Activated gamma-delta T cell treated with anti-CD3 and anti-CD28 coated beads, Interleukin-2, amount 50 U/mL, for 16 hours (primary cell): ENCODE measurements around the gene RPL31.

Source experiments
- DNase-seq: peaks from one replicate; pipeline ENCODE4 v3.0.0-alpha.2; 2020; ENCODE audit warnings: low read depth

RPL31 gene

DNA sequence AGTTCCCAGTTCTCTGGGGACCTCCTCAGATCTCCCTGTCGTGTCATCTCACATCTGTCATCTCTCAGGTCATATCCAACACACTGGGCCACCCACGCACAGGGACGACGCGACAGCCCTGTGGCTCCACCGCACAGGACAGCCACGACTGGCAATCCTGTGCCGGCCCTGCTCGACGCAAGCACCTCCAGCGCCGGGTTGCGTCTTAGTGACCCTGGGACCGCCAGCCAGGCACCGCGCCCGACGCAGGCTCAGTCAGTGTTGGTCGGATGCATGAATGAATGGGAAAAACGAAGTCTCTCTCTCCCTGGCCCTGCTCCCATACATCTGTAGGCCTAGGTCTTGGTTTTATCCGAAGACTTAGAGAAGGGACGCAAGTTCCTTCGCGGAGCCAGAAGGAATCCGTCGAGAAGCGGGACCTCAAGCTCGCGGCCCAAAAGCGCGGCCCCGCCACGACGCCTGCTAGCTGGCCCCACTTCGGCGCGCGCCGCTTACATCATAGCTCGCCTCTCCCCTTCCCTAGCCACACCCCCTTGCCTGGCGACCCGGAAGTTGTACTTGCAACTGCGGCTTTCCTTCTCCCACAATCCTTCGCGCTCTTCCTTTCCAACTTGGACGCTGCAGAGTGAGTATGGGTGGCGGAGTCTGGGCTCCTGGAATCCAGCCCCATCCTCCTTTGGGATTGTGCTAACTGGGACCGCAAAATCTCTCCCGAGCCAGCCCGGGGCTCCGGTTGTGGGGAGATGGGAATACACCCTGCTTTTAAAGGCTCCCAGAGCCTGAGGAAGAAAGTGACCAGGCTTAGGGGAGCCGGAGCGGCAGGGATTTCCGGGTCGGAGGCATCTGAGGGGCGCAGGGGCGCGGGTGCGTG is at the start of gene RPL31:
RPL31 (plus strand) TSS at position 599 of the 871 bp plus-strand sequence. CDS start 413 bp downstream, outside the sequence.
- peak; percentile 93 for DNase-seq

DNA sequence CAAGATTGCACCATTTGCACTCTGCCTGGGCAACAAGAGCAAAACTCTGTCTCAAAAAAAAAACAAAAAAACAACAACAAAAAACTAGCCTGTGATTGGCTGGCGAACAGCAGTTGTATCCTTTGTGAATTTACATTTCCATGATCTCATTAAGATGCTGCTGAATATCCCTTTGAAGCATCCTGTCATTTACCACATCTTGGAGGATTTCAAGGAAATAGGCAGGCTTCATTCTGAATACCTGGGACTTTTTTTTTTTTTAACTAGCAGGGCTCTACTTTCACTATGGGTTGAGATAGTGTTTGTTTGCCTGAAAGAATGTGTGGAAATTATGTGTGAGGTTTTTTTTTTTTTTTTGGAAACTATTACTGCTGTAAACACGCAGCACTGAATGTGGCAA is 49.6 kb upstream of the RPL31 start:
- no peak for DNase-seq

DNA sequence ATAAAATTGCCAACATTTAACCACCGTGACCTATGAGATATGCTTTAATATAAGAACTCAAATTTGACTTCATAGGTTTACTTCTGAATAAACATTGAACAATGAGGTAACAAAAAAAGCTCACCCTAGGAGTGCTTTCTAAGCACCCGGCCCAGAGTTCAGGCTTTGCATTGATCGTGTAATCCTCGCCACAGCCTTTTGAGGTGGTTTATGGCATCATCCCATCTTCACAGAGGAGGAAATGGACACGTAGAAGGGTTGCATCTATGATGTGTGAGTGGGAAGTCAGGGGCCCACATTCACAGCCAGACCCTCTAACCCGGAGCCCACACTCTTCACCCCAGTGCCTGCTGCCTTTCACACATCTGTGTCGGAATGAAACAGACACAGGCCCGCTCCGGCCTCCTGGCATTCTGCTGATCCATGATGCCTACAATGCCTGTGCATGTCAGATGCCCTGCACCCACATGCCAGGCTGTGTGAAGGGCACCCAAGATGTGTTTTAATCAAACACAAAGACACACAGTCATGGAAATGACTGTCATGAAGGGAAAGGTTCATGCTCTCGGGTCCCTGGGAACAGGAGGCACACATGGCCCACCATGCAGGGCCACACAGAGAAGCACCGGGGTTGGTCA is 48.6 kb upstream of the RPL31 start:
- no peak for DNase-seq

DNA sequence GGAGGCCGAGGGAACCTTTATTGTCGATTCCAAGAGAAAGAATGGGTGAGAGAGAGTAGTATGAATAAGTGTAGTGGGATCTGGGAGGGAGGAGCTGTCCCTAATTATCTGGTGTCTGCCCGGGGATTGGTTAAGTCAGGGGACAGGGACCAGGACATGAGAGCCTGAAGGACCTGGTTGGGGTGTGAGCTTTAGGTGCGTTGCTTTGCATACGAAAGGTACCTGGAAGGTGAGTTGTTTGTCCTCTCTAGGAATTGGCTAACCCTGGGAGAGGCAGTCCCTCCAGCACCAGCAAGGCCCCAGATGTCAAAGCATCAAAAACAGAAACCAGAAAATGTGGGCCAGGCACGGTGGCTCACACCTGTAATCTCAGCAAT is 48.1 kb upstream of the RPL31 start:
- DNase-seq, result no peak

DNA sequence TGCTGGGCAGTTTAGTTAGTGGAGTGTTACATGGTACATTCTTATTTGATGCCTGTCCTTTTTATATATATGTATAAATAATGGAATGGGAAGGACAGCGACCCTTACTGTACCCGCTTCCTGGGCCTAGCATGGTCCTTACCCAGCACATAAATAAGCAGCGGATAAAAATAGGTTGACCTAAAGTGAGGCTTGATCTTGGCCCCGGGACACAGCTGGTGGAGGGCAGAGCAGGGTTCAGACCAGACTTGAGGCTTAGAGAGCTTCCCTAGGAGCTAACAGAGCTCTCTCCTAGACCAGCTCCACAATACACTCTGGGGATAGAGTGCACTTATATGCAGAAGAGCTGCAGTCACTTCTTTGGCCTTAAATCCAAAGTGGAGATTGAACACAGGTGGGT is 46.9 kb upstream of the RPL31 start:
- DNase-seq, result no peak

DNA sequence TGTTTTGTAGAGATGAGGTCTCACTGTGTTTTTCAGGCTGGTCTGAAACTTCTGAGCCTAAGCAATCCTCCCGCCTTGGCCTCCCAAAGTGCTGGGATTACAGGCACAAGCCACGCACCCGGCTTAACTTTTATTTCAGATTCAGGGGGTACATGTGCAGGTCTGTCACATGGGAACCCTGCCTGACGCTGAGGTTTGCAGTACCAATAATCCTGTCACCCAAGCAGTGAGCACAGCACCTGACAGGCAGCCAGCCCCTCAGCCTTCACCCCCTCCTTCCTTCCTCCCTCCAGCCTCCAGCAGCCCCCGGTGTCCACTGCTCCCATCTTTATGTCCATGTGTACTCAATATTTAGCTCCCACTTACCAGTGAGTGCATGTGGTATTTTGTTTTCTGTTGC is 46.0 kb upstream of the RPL31 start:
- no peak for DNase-seq

DNA sequence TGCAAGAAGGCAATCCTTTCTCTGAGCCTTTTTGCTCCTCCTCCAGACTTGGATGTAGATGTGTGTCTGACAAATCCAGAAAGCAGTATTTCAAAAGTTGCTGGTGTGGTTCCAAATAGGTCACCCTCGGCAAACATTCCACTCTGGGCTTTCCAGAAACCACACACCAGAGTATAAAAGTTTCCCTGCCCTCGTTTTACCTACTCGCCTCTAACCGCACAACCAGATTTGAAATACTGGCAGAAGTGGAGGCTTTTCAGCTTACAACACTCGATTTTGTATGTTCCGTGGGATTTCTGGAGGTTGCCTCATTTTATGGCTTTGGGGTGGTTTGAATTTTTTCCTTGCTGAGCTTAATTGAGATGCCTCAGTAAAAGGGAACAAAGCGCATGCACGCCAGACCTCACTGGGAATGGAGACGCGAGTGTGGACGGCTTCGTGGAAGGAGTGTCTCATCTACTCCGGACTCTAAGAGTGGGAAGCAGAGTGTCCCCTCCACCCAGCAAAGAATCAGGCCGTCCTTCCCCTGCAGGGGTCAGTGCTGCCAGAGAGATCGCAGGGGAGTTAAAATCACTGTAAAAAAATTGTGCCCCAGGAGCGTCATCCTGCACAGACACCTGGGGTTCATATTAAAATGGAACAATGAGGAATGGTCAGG is 44.0 kb upstream of the RPL31 start:
- DNase-seq, result no peak

DNA sequence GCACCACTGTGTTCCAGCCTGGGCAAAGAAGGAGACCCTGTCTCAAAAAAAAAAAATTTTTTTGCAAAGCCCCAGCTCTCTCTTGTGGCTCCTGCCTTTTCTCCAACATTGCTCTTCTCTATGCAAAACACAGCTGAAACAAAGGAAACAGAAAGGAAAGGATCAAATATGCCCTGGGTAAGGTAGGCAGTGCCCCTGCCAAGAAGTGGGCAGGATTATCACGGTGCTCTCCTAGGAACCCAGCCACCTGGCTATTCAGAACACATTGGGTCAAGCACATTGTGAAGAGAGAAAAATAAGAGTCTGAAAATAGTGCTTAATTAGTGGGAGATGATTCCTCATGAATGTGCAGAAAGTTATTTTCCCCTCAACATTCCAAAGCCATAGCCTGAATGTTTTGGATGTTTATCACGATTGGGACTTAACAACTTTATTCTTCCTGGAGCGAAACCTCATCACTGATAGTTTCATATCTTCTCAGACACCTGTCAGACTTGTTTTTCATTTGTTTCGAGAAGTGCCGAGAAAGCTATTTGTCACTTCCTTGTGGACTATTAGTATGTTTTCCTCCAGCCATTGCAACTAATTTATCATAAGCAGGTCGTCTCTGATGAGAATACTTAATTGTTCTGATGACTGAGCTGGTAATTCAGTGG is 42.7 kb upstream of the RPL31 start:
- DNase-seq, result no peak

DNA sequence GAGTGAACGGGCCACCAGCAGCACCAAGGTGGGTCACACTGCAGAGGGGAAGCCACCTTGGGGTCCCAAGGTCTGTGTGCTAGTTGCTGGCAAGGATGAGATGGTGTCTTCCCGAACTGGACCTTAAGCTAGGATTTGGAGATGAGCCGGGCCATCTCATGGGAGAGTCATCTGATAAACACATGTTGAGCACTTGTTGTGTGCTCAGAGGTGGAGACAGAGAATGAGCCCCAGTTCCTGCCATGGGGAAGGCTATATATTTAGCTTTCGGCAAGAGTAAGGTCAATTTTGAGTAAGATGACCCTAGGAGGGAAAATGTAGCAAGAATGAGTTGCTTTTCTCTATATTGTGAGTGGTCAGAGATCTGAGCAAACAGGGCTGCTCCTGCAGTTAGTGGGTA is 41.4 kb upstream of the RPL31 start:
- DNase-seq, result no peak

DNA sequence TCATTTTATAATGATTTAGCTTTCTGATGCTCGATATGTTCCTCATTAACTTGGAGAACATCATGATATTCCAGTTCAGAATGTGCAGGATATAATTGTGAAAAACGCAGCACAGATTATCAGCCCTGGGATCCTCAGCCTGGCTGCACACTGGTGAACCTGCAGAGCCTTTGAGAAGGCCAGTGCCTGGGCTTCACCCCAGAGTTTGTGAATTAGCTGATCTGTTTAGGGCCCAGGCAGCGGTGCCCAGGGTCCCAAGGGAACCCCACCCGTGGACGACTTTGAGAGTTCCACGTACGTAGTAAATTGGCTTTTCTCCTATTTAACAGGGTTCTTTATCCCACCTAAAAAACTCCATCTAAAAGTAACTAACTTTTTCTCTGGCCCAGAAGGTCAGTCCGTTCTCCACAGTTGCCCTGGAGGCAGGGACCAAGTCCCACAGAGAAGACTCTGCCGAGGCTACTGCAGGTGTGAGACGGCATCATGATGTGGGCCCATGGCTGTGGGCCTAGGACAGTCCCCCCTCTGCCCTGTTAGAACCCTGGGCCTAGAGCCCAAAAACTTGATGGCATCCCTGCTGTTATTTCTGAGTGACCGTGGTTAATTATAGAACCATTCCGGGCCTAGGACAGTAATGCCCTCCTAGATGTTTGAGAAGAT is 39.6 kb upstream of the RPL31 start:
- no peak for DNase-seq

DNA sequence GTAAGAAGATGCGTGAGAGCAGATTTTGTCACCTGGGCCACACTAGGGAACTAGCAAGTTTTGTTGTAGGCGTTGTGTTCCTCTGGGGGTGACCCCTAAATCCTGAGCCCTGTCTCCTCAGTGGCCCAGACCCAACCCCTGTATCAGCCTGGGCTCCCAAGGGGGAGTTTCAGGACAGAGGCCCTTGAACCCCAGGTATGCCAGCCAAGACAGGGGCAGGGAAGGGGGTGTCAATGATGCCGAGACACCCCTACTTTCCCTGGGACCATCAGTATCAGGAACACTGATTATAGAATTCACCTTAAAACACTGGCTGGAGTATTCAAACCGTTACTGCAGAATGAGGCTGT is 39.1 kb upstream of the RPL31 start:
- no peak for DNase-seq

DNA sequence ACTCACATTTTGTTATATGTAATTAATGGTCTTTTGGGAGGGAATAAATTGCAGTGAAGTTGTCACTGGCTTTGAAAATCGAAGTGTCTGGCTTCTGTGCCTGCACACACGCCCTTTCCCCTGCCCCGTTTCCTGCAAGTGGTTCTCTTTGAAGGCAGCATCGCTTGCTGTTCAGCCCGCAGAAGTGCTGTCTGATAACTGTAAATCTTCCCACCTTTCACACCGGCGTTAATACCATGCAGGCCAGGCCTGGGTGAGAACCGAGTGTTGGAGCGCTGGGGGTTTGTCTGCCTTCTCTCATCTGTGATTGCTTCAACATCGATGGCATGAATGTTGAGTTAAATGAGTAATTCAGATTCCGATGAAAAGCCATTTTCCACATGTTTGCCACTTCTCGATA is 37.9 kb upstream of the RPL31 start:
- DNase-seq, result no peak

DNA sequence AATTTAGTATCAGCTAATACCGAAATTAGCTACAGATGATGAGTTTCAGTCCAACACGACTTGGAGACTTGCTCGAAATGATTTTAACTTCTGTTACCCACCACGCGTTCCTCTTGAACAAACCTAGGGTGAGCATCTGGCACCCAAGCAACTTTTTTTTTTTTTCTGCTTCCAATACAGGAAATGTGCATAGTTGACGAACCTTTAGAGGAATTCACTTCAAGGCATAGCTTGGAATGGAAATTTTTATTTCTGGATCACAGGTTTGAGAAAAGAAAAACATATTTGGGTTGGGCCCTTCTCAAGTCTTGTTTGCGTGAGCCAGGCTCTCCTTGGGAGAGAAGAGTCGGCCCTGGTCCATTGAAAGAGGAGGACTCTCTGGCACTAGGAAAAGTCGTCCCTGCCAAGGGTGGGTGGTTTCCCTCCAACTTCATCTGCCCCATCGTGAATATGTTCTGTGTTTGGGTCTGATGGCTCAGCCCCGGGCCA is 37.4 kb upstream of the RPL31 start:
- no peak for DNase-seq

DNA sequence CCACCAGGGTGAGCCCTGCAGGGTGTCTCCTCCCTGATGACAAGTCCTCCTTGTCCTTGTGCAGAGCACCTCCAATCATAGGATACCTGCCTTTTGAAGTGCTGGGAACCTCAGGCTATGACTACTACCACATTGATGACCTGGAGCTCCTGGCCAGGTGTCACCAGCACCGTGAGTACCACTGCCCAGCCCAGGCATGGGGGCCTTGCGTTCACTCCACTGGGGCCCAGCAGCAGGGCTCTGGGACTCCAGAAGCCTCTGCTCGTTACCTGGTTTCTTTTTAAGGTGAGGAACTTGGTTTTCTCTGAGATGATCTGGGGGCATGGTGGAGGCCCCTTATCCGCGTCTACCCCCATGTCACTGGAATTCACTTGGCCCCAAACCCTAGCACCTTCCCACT is 36.5 kb upstream of the RPL31 start:
- DNase-seq, result no peak

DNA sequence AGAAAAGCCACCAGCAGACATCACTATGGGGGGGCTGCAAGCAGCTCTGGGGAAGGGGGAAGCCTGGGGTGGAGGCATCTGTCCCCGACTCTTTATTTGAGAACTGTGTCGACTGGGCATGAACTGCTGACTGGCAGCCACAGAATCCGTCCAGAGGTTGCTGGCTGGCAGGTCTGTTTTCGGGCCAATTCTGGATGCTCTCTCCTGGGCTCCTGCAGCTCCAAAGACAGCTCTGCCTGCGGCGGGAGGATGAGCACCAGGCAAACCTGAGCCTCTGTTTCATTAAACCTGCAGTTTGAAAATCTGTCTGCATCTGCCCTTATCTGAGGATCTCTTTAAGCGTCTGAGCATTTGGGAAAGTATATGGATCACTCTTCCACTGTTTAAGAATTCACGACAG is 34.4 kb upstream of the RPL31 start:
- DNase-seq, result no peak

DNA sequence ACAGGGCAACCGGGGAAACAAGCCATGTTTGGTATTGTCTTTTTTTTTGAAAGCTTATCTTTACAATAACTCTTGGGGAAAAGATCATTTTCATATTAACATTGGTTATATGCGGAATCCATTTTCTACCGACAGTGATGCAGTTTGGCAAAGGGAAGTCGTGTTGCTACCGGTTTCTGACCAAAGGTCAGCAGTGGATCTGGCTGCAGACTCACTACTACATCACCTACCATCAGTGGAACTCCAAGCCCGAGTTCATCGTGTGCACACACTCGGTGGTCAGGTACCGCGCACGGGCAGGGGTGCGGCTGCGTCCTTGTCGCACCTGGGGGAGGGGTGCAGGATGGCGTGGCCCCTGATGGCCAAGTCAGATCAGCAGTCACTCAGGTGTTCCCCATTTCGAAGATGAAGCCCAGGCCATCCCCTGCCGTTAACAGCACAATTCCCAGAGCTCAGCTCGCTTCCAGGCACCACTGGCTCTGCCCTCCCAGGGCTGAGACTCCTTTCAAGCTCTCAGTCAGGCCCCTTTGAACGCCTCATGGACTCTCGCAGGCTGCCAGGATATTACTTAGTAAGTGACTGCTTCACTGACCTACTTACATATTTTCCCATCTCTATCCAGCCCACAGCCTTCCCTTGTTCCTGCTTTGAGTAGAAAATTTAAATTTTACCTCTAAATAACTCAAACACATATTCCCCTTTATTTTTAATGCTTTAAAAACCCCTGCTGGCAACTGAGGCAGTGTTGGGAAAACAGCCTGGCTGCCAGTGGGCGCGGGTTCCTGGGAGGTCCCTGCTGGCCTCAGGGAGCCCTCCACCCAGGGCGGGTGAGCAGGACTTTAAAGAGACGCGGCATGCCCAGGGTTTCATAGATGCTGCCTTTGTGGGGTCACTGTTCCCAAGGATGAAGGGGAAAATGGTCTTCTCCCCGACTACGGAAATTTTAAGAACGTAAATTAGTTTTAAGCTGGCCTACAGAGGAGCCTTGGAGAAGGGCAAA is 33.6 kb upstream of the RPL31 start:
- no peak for DNase-seq

DNA sequence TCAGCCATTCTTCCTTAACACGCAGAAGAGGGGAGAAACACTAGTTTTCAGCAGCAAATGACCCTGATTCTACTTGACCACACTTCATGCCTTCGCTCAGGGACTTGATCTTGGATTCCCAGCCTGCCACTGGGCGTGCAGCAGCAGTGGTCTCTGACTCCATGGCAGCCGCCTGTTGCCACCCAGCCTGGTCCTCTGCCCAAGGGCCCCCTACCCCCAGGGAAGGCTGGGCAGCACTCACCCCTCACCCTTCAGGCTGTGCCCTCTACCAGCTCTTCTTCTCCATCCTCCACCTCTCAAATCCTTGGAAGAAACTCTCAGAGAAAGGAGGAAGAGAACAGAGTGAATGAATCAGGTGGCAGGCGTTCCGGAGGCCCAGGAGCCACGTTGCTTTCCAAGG is 32.1 kb upstream of the RPL31 start:
- no peak for DNase-seq

DNA sequence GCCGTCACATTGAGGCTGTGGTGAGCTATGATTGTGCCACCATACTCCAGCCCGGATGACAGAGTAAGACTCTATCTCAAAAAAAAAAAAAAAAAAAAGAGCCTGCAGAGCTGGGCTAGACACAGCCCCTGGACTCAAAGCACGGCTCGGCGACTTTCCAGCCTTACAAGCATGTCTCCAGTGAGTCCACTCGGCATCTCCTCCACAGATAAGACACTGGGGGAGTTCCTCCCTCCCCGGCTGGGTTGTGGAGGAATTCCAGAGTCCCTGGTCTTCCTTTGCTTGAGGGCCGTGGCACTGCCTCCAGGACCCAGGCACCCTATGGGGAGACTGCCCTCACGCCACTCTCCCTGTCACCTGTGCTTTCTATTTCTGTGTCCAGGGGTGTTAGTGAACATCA is 30.9 kb upstream of the RPL31 start:
- DNase-seq, result no peak

DNA sequence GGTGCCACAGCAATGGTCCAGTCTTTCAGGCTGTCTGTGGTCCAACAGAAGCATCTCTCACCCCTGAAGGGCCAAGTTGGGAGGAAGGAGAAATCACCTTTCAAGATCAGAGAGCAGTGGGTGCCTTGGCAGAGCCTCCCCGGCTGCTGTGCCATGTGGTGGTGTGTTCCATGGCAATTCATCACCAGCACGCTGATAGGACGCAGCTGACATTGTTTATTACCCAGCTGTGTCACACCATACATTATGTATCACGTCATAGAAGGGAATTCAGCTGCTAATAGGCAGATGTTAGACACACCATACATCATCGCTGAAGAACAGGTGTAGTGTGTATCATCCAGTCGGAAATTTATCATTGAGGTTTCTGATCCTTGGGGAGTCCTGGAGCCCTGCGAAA is 29.6 kb upstream of the RPL31 start:
- no peak for DNase-seq

DNA sequence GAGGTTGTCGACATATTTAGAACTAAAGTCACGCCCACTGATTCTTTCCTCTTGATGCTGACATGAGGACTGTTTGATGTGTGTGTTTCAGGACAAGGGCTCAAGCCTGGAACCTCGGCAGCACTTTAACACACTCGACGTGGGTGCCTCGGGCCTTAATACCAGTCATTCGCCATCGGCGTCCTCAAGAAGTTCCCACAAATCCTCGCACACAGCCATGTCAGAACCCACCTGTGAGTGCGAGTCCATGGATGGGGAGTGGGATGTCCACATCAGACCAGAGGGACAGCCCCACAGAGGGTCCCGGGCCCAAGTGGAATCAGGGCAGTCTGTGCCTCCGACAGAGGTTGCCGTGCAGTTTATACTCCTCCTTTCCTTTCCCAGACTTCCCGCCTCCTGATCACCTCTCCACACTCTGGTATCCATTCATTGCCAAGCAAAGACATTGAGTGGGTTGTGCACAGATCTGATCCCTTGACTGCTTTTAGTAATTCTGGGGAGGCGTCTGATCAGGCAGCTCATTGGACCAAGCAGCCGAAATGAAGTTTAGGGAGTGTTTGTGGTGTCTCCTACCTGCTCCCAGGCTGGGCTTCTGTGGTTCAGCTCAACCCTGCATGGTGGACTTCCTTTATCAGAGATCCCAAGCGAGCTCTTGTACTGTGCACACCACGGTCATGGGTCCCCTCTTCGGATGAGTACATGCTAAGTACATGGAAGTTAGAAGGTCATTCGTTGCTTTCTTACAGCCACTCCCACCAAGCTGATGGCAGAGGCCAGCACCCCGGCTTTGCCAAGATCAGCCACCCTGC is 27.2 kb upstream of the RPL31 start:
- DNase-seq, result no peak
